H1 (cell line): ENCODE results near the gene PCBP4. TPM values are rescaled to one million over a fixed set of nuclear protein-coding genes. Genes with fewer than 3 reads are reported as not detected.
A peak's percentile ranks its signal among the peaks of the same experiment; 100 is the strongest.

Experiments used
- CHD2 ChIP-seq: IDR thresholded peaks from 2 replicates; pipeline ENCODE4 v1.6.1; 2012; ENCODE audit warnings: low read length, improper control_type of control experiment
- EGR1 ChIP-seq: IDR thresholded peaks from 2 replicates; pipeline ENCODE4 v1.6.1; 2011; ENCODE audit warnings: low read depth, low read length, borderline replicate concordance
- GABPA ChIP-seq: IDR thresholded peaks from 2 replicates; pipeline ENCODE4 v1.6.1; 2011; ENCODE audit warnings: mild to moderate bottlenecking, low read length, moderate library complexity, borderline replicate concordance; ENCODE audit not compliant: insufficient read depth
- KDM4A ChIP-seq: IDR thresholded peaks from one replicate; pipeline ENCODE4 v1.7.1; 2012; ENCODE audit warnings: low read depth, mild to moderate bottlenecking, moderate library complexity, low read length, inconsistent platforms; ENCODE audit not compliant: severe bottlenecking
- NANOG ChIP-seq: IDR thresholded peaks from 2 replicates; pipeline ENCODE4 v1.6.1; 2011; ENCODE audit warnings: low read length, low read depth, mild to moderate bottlenecking, inconsistent platforms; ENCODE audit not compliant: insufficient read depth, poor library complexity, severe bottlenecking
- PHF8 ChIP-seq: fragments of 200-600 bp; sonication (generic); conservative IDR thresholded peaks from 2 replicates; pipeline ENCODE4 v1.7.1; 2012; ENCODE audit warnings: low read depth, mild to moderate bottlenecking, inconsistent platforms, low read length, moderate library complexity
- POLR2AphosphoS5 ChIP-seq: IDR thresholded peaks from 2 replicates; pipeline ENCODE4 v1.6.1; 2011; ENCODE audit warnings: low read depth, low read length
- SIN3A ChIP-seq, 2 experiments: IDR thresholded peaks in 1 of 2; conservative IDR thresholded peaks in 1 of 2; 2 replicates each; pipeline ENCODE4 v1.6.1; 2011 to 2012; ENCODE audit warnings: low read length in 2 of 2, improper control_type of control experiment in 1 of 2, low read depth in 1 of 2, mild to moderate bottlenecking in 1 of 2
- TAF1 ChIP-seq: IDR thresholded peaks from 2 replicates; pipeline ENCODE4 v1.6.1; 2011; ENCODE audit warnings: mild to moderate bottlenecking, low read depth, low read length
- polyA plus RNA-seq, 7 experiments: library from polyadenylated mRNA; depleted of rRNA in 3 of 7; stranded (reverse) in 5 of 7; unstranded in 2 of 7; fragments of >200 nt in 5 of 7; fragments of 200-250 nt in 2 of 7; gene quantifications; 1 replicate in 5 of 7; 2 replicates in 1 of 7; 4 replicates in 1 of 7; pipeline versions ENCODE4 v1.2.1 to v1.2.3, GENCODE V29; 2011 to 2013; ENCODE audit warnings: missing spikeins in 2 of 7, mixed read lengths in 2 of 7
- total RNA-seq: library from RNA; stranded (reverse); fragmentation: NEBNext Ultra II Directional; extraction: Animal tissue kit (Norgen Biotek cat#: 25700); gene quantifications from 2 replicates; pipeline ENCODE4 v1.2.1, GENCODE V29; 2021

The PCBP4 gene
- total and polyA plus RNA-seq, 2 of the 8 experiments (the other 6 are each of a cell fraction or from before 2014, with no cell fraction given): 16.4 to 34.1 TPM

- 0 out of 2 replicates have a peak, but pooled peaks have one; percentile 17 for TF ChIP-seq PHF8
- peak; percentile 55 for TF ChIP-seq TAF1
- 0 out of 2 replicates have a peak, but pooled peaks have one; percentile 36 for TF ChIP-seq EGR1
- no peak for TF ChIP-seq CHD2
- no peak for TF ChIP-seq GABPA
- no peak for TF ChIP-seq NANOG
- TF ChIP-seq KDM4A: peak; percentile 9
- TF ChIP-seq POLR2AphosphoS5: peak; percentile 68; the same call in 1 of the 2 replicates
- peak in 1 of 2 experiments; percentile 47; a peak in 1 of 4 replicates for TF ChIP-seq SIN3A (conservative IDR thresholded peaks at IDR 0.05 in 1 of 2, IDR thresholded peaks at IDR 0.05 in 1 of 2; ENCODE audit: low read depth in 1 of 2, low read length in 2 of 2)
Measured at GRCh38 chr3:51968170-51968775, 1.0 kb upstream of the PCBP4 start (continued).
